HG03575 (cell line): ENCODE data around the gene FBXO31.
"Not testable (repeated sequence)": the region's sequence is repeated elsewhere in the genome, so short reads cannot be mapped to it uniquely, and the experiment has no call there.

Experiments used
- ATAC-seq: cut with Tn5 transposase; IDR thresholded peaks from one replicate; pipeline ENCODE4 v1.9.1; 2021; ENCODE audit not compliant: unreplicated experiment, insufficient number of reproducible peaks, low FRiP score; ENCODE audit errors: extremely low read depth

Gene FBXO31

DNA sequence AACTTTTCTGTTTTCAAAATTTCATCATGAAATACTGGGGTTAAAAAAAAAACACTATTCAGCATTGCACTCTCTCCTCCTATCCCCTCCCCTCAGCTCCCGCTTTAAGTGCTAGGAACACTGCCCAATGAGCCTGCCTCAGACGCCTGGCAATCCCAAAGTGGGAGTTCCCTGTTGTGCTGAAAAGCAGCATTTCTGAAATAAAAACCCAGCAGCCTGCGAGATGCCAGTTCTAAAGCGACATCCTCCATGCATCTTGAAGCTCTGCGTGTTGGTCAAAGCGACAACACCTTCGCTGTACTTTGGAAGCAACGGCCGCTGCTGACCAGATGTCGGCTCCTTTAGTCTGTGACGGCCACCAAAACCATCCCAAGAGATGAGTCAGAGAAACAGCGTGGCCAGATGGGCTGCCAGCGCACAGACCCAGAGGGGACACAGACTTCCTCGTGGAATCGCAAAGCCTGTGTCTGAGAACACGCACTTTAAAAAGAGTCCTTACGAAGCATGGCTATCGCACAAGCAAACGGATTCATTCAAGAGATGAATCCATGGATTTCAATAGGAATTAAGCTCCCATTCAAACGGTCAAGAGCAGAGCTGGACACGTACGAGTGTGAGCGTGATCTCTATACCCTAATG lies 32.8 kb downstream of the FBXO31 start:
- no peak for ATAC-seq

DNA sequence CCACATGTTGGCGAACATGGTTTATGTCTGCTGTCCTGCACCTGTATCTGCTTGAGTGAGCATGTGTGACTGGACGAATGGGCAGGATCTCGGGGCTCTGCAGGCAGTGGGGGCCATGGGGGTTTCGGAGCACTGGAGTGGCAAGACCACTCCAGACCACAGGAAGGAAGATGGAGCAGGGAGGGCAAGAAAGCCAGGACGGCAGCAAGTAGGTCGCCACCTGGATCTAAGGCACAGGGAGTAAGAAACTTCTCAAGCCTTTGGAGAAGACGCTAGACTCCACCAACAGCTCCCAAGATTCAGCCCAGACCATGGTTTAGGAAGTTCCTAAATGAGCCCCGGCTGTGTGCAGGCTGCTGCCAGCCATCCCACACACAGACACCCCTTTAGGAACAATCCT lies 33.5 kb downstream of the FBXO31 start:
- no peak for ATAC-seq

DNA sequence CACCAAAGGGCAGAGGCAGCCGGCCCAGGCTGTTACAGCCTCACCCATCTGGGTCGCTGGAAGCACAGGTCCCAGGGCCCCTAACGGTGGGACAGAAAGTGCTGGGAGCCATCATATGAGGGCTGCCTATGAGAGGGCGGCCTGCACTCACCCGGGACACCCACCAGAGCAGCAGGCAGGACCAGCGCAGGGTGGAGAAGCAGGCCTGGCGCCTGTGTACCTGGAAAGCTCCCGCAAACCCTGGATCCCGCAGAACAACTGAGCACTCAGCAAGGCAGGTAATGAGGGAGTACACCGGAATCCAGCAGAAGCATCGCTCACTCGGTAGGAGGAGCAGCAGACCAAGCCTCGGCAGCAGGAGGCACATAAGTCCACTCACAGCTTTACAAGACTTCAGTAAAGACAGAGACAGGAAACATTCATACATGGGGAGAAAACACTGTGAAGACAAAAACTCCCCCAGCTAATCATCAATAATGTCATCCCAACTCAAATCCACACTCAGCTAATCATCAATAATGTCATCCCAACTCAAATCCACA lies 34.9 kb downstream of the FBXO31 start:
- no peak for ATAC-seq

DNA sequence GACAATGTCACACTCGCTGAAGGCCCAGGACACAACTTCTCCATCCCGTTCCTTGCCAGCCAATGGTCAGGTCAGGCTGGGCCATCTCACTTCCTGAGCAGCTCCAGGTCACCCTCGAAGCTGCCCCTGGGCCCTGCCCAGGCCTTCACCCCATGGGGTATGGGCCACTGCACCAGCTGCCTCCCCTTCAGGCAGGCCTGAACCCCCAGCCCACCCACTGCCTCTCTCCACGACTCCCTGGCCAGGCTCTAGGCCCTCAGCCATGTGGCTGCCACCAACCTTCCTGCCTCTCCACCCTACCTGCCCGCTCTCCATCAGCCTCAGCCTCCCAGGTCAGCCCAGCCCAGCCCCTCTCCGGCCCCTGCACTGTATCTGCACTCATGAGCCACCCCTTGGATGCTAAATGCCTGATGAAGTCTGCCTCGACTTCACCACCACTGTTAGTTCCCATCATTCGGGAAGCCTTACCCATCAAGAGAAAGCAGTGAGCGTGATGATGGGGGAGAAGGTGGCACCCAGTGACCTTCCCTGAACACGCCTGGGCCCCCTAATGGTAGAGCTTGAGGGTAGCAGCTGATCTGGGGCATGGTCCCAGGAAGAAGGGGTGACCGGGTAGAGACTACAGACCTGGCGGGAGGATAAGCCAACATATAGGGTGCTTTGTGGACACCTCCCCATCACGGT lies 35.5 kb downstream of the FBXO31 start:
- ATAC-seq, result no peak

DNA sequence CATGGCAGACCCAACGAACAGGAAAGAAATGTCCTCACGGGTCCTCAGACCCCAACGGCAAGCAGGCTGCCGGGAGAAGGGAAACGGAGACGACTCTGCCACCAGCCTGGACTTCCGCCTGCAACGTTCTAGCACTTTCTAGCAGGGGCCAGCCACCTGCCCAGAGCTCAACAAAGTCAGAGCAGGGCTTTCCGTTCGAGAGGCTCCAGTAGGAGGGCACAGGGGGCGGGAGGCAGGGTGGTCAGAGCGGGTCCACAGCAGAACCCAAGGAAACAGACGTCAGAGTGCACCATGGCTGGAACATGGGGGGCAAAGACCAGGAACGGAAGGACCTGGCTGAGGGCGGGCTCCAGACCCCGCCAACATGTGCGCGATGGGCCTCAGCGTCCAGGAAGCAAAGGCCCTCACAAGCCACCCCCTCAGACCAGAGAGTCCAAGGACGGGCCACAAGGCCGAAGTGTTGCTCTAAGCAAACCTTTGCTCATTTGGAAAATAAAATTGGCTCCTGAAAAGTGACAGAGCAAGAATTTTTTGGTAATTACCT lies 37.0 kb downstream of the FBXO31 start:
- ATAC-seq, result no peak

DNA sequence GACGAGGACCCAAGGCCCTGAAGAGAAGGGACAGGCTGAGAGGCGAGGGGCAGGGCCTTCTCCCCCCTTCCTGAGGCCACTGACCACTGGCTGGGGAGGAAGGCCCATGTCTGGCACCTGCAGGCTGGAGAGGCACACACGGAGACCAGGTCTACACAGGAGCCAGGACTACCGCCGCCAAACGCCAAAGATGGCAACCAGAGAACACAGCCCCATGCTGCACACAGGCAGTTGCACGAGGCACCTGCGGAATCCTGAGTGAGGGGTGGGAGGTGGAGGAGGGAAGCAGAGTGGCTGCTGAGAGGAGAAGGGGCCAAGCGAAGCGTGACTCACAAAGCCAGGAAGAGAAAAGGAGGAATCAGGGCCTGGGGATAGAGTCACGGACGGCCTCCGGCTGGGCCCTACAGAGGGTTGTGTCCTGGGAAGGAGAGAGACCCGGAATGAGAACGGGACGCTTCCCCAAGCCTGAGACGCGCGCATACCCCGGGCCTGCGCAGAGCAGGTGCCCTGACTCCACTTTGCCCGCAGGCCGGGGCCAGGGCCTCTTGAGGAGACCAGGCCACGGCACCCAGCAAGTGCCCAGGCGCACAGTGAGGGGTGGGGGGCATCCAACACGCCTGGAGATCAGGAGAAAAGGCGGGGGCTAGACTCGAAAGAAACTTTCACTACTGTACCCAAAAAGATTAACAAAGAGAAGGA lies 37.7 kb downstream of the FBXO31 start:
- no peak for ATAC-seq

DNA sequence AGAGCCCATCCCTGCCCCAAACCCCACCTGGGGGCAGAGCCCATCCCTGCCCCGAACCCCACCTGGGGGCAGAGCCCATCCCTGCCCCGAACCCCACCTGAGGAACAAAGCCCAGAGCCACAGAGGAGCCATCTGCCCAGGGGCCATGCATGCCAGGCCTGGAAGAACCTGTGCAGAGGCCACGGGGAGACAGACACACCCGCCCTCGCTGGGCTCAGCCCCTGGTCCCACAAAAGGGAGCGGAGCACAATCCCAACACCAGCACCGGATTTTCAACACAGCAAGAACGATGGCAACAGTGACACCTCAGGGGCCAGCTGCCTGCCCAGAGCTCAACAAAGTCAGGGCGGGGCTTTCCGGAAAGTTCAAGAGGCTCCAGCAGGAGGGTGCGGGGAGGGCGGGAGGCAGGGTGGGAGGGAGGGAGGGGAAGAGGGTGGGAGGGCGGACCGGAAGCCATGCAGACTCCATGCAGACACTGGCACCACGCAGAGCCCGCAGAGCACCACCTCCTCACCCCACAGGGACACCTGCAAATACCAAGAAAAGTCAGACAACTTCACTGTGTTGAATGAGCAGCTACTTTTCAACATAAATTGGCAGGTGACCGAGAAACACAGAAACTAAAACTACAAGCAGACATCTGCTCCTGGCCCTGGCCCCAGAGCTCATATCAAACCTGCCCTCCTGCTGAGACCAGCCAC lies 38.5 kb downstream of the FBXO31 start:
- ATAC-seq, result no peak

DNA sequence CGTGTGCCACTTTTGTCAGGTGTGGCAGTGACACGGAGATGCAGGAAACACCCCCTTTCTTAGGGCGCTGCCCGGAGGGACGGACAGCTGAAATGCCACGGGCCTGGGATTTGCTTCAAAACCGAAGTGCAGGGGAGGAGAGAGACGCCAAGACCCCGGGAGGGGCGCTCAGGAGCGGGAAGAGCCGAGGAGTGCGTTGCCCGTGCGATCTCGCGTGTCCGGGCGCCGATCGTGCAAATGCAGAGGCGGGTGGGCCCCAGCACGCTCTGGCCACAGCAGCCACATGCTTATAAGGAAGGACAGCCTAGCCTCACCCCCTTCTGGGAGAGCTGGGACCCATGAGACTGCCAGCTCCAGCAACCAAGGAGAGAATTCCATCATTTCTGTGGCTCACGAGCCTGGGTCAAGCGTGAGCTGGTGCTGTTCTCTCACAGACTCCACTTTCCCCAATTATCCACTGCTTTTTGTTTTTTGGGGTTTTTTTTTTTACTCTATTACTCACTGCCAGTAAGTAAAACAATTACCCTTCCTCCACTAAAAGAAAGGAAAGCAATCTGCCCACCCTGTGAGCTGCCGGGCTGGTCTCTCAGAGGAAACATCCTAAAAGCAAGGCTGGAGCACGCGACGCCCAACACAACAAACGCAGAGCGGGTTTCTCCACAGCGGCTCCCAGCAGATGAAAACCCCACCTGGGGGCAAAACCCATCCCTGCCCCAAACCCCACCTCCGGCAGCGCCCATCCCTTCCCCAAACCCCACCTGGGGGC lies 39.2 kb downstream of the FBXO31 start:
- no peak for ATAC-seq

DNA sequence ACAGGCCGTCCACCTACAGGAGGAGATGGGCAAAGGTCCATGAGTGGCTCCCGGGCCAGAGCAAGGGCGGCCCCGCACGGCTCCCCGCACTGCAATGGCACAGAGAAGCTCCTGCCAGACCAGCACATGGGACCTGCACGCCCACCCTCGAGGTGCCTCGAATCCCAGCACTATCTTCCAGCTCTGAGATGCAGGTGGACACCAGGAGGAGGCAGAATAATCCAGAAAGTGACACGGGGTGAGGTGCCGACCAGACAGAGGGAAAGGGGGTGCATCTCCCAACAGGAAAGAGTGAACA lies 39.9 kb downstream of the FBXO31 start:
- no peak for ATAC-seq

DNA sequence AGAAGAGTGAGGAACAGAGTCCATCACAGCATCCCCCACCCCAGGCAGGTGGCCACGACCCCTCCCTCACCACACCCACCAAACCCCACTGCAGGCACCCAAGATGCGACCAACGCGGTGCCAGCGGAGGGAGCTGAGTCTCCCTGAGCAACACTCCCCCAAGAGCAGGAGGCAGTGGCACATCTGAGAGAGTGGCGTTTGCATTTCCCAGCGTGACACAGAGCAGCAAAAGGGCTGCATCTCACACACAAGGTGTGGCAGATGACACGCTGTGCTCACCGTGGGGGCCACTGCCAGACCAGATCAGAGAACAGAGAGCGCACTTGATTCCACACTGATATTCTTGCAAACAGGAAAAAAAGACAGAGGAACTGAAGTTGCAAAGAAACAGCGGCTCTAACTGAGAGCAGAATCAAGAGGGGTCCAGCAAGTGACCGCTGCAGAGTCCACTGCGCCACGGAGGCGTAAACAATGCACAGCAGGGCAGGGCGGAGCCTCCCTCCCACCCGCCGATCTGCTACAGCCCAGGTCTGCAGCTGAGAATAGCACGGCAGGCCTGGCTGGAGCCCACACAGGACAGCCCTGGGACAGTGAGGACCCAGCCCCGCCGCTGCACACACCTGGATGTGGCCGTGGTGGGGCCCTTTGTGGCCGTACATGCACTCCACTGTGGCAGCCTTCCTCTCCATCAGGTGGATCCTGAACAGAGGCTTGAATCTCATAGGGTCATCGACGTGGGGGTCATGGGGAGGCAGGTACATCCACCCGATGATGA lies 40.4 kb downstream of the FBXO31 start:
- no peak for ATAC-seq

DNA sequence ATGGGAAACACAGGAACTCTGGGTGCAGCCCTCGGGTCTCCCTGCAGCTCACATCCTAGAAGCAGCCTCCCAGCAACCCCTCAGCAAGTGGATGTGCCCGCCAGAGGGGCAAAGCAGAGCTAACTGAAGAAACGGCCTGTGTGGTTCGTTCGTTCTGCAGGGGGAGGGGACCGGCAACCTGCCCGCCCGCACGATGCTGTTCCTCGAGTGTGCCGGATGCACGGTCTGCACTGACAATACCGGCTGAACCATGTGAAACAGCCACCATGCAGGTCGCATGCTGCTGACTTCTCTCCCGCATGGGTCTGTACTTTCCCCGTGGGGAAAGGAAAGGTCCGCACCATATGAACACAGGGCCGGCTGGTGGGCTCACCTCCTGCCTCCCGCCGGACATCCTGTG lies 41.1 kb downstream of the FBXO31 start:
- no peak for ATAC-seq

DNA sequence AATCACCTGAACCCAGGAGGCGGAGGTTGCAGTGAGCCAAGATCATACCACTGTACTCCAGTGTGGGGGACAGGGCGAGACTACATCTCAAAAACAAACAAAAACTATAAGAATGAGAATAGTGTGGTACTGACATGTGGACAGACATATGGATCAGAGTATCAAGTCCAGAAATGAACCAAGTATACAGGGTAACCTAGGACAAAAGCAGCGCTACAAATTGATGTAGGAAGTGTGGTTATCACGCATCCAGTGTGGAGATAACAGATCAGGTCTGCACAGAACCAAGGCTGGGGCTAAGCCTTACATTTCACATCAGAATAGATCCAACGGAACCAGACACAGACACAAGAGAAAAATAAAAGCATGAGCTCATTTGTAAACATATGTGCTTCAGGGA lies 43.4 kb downstream of the FBXO31 start:
- ATAC-seq, result no peak

DNA sequence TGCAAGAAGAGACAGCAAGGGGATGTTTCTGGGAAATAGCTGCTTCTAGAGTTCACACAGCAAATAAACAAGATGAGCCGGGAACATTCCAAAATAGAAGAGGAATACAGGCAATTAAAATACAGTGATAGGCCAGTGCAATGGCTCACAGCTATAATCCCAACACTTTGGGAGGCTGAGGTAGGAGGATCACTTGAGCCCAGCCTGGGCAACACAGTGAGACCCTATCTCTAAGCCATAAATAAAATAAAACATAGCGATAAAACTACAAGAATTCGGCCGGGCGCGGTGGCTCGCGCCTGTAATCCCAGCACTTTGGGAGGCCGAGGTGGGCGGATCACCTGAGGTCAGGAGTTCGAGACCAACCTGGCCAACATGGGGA lies 43.9 kb downstream of the FBXO31 start:
- ATAC-seq, result not testable (repeated sequence)

DNA sequence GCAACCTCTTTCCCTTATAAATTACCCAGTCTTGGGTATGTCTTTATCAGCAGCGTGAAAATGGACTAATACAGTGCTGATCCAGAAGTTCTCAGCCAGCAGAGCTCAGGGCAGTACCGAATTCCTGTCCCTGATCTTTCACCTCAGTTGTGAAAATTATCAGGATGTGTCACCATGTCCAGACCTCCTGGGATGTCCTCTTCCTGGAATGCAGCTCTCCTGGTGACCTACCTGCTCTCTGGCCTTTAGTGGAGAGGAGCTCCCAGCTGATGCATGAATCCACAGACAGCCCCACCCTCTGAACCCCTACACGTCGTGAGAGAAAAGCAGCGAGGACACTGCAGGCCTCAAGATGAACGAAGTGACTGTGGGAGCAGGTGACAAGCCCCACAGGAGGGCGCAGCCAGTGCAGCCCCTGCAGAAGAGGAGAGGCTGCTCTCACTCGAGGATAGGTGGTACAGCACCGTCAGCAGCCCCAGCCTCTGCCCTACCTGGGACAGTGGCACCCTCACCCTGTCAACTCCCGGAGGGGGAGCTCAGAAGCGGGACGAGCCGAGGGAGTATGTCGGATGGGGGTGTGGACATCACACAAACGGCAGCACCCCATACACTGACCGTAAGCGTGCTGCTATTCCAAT lies 44.4 kb downstream of the FBXO31 start:
- ATAC-seq, result no peak

DNA sequence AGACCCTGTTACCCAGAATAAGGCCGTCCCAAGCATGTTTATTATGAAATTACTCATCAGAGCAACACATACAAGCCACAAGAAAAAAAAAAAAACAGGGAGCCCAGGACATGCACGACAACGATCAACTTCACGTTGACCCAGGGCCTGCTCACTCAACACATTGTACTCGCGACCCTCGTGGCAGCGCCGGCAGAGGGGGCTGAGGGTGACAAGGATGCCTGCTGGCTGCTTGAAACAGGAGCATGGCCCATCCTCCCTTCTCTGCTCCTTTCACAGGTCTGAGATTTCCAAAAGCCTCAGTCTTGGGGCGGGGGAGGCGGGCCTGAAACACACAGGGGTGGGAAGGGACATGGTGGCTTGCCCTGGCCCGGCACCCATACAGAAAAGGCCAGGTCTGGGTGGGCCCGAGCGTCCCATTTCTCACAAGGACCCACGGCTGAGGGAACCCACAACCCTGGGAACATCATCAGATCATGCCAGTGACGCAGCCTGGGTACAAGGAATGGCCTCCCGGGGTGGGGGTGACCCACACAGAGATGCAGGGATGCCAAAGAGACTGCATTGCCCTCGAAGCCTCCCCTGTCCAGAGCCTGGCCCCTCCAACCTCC lies 45.3 kb downstream of the FBXO31 start:
- ATAC-seq, result no peak

DNA sequence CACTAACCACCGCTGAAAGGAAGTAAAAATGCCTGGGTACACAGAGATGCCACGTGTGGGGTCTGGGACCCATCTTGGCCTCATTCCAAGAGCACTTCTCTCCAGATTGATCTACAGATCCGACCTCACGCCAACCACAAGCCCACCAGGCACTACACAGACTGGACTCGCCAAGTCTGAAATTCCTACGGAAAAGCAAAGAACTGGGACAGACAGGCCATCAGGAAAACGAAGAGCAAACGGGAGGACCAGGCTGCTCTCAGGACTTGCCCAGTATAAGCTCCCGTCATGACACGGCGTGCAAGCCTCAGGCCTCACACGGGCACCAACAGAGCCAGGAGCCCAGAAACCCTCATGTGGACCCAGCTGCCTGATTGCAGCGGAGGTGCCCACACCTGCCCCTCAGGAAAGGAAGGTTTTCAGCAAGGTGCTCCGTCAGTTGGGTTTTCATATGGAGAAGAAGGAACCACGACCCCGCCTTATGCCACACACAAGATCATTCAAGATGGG lies 46.3 kb downstream of the FBXO31 start:
- ATAC-seq, result no peak
